HepG2 (cell line): ENCODE measurements around the gene FAM174C. TPM values are rescaled to one million over a fixed set of nuclear protein-coding genes. Genes with fewer than 3 reads are reported as not detected.

Source experiments
- AKNA ChIP-seq: sonication (generic); formaldehyde crosslinking; IDR thresholded peaks from 2 replicates; pipeline ENCODE4 v1.4.0; 2020; ENCODE audit warnings: missing genetic modification reagents, borderline replicate concordance
- ATF7 ChIP-seq, 2 experiments: fragments of 450-650 bp in 1 of 2; sonication (generic) in 1 of 2; formaldehyde crosslinking in 1 of 2; IDR thresholded peaks; 2 replicates each; pipeline versions ENCODE4 v1.4.0 to v1.6.1; 2016 to 2020; ENCODE audit warnings: antibody characterized with exemption in 1 of 2, mild to moderate bottlenecking in 1 of 2, missing genetic modification reagents in 1 of 2
- BRD4 ChIP-seq: sonication (generic); formaldehyde crosslinking; IDR thresholded peaks from 2 replicates; pipeline ENCODE4 v1.4.0; 2020; ENCODE audit warnings: missing genetic modification reagents
- E2F2 ChIP-seq: sonication (generic); formaldehyde crosslinking; IDR thresholded peaks from 2 replicates; pipeline ENCODE4 v1.4.0; 2020; ENCODE audit warnings: missing genetic modification reagents, borderline replicate concordance
- ELF1 ChIP-seq: sonication (generic); formaldehyde crosslinking; IDR thresholded peaks from 2 replicates; pipeline ENCODE4 v1.4.0; 2020; ENCODE audit warnings: missing genetic modification reagents
- FOXP4 ChIP-seq: sonication (generic); formaldehyde crosslinking; IDR thresholded peaks from 2 replicates; pipeline ENCODE4 v1.4.0; 2020; ENCODE audit warnings: missing genetic modification reagents
- HOXA5 ChIP-seq: sonication (generic); formaldehyde crosslinking; IDR thresholded peaks from 2 replicates; pipeline ENCODE4 v1.4.0; 2020; ENCODE audit warnings: missing genetic modification reagents
- IRX3 ChIP-seq: sonication (generic); formaldehyde crosslinking; IDR thresholded peaks from 2 replicates; pipeline ENCODE4 v1.8.1; 2023; ENCODE audit warnings: mild to moderate bottlenecking, low read depth, missing genetic modification reagents, borderline replicate concordance
- KAT7 ChIP-seq: IDR thresholded peaks from 2 replicates; pipeline ENCODE4 v1.6.1; 2018; ENCODE audit warnings: borderline replicate concordance, missing compliant biosample characterization
- MIER3 ChIP-seq: IDR thresholded peaks from 2 replicates; pipeline ENCODE4 v1.6.1; 2016; ENCODE audit warnings: missing compliant biosample characterization, borderline replicate concordance
- MYPOP ChIP-seq: sonication (generic); formaldehyde crosslinking; IDR thresholded peaks from 2 replicates; pipeline ENCODE4 v1.8.1; 2023; ENCODE audit warnings: mild to moderate bottlenecking, moderate library complexity, missing genetic modification reagents
- NKX3-1 ChIP-seq: sonication (generic); formaldehyde crosslinking; IDR thresholded peaks from 2 replicates; pipeline ENCODE4 v1.5.0; 2020; ENCODE audit warnings: missing genetic modification reagents
- PAX8 ChIP-seq: sonication (generic); formaldehyde crosslinking; IDR thresholded peaks from 2 replicates; pipeline ENCODE4 v1.8.0; 2022; ENCODE audit warnings: mild to moderate bottlenecking, missing genetic modification reagents, borderline replicate concordance
- RXRB ChIP-seq: IDR thresholded peaks from 2 replicates; pipeline ENCODE4 v1.6.1; 2016; ENCODE audit warnings: borderline replicate concordance, missing genetic modification reagents, missing compliant biosample characterization
- SP5 ChIP-seq: IDR thresholded peaks from 2 replicates; pipeline ENCODE4 v1.6.1; 2016; ENCODE audit warnings: low read depth, borderline replicate concordance
- TP53 ChIP-seq: sonication (generic); formaldehyde crosslinking; conservative IDR thresholded peaks from 2 replicates; pipeline ENCODE4 v1.4.0; 2020; ENCODE audit warnings: missing genetic modification reagents
- XRCC5 ChIP-seq: fragments of 200-400 bp; formaldehyde crosslinking; optimal IDR thresholded peaks from 2 replicates; pipeline ENCODE3; 2017; ENCODE audit warnings: mild to moderate bottlenecking, low read length
- ZNF678 ChIP-seq: sonication (generic); formaldehyde crosslinking; IDR thresholded peaks from 2 replicates; pipeline ENCODE4 v1.4.0; 2020; ENCODE audit warnings: mild to moderate bottlenecking, missing genetic modification reagents
- polyA plus RNA-seq, 8 experiments: library from polyadenylated mRNA; depleted of rRNA in 3 of 8; stranded (reverse) in 7 of 8; unstranded in 1 of 8; fragments of >200 nt; fragmentation: Illumina TruSeq in 4 of 8; extraction: Trizol in 4 of 8; gene quantifications; 2 replicates each; pipeline versions ENCODE4 v1.2.1 to v1.2.3, GENCODE V29; 2011 to 2016; ENCODE audit warnings: low read depth in 4 of 8, missing spikeins in 1 of 8, mixed read lengths in 1 of 8; ENCODE audit not compliant: insufficient read depth in 1 of 8
- total RNA-seq, 5 experiments: library from RNA; depleted of rRNA; stranded (reverse); fragments of >200 nt; fragmentation: Illumina TruSeq; extraction: Trizol; gene quantifications; 2 replicates each; pipeline ENCODE4 v1.2.3, GENCODE V29; 2016; ENCODE audit warnings: low read depth in 1 of 5

Gene FAM174C
- total and polyA plus RNA-seq, 2 of the 13 experiments (the other 11 are each of a cell fraction or from before 2014, with no cell fraction given) = 19.5 to 31.3 TPM

- TF ChIP-seq RXRB (CRISPR knock-in tag) (peak; percentile 82), HOXA5 (CRISPR knock-in tag) (peak; percentile 51; the same call in 1 of the 2 replicates), E2F2 (no peak), XRCC5 (no peak), FOXP4 (CRISPR knock-in tag) (peak; percentile 74), MYPOP (CRISPR knock-in tag) (no peak), MIER3 (no peak), SP5 (peak; percentile 94), ATF7 (IDR thresholded peaks at IDR 0.05) (no peak), ATF7 (CRISPR knock-in tag; IDR thresholded peaks at IDR 0.05) (no peak; the same call in 1 of the 2 replicates), TP53 (CRISPR knock-in tag) (0 out of 2 replicates have a peak, but pooled peaks have one; percentile 29), ZNF678 (CRISPR knock-in tag) (peak; percentile 82; the same call in 1 of the 2 replicates), AKNA (CRISPR knock-in tag) (no peak), ELF1 (CRISPR knock-in tag) (0 out of 2 replicates have a peak, but pooled peaks have one; percentile 13), KAT7 (CRISPR knock-in tag) (no peak), NKX3-1 (0 out of 2 replicates have a peak, but pooled peaks have one; percentile 16), IRX3 (CRISPR knock-in tag) (no peak), PAX8 (CRISPR knock-in tag) (no peak), BRD4 (CRISPR knock-in tag) (no peak)
Observed at GRCh38 chr19:1266129-1266915, 9.0 kb upstream of the FAM174C start (continued).
